GM12891 (cell line): Measurements from ENCODE around the gene DCP1B.

Source experiments
- POLR2A ChIP-seq: IDR thresholded peaks from 2 replicates; pipeline ENCODE4 v1.6.1; 2011; ENCODE audit warnings: low read depth, low read length, control low read depth
- POLR2AphosphoS5 ChIP-seq: IDR thresholded peaks from 2 replicates; pipeline ENCODE4 v1.6.1; 2011; ENCODE audit warnings: low read depth, low read length, control low read depth
- SPI1 ChIP-seq: IDR thresholded peaks from 2 replicates; pipeline ENCODE4 v1.6.1; 2011; ENCODE audit warnings: low read depth, low read length, control low read depth

GRCh38 chr12:1911598-1912575 lies 92.4 kb downstream of the DCP1B start:
- TF ChIP-seq POLR2A (no peak), POLR2AphosphoS5 (no peak), SPI1 (no peak)
